K562 (cell line): ENCODE measurements around the gene SNRNP200. TPM values are rescaled to one million over a fixed set of nuclear protein-coding genes. Genes with fewer than 3 reads are reported as not detected.

Source experiments
- ATAC-seq: fragments of 200-7000 bp; cut with Tn5 transposase; 3 replicates; pipeline ENCODE4 v1.9.1; 2020; ENCODE audit warnings: moderate library complexity
- BruUV-seq: library from RNA; stranded (reverse); fragments of 400-500 nt; replicated peaks from 2 replicates; lab custom pipeline; 2021; lab: Mats Ljungman, UMichigan
- CTCF ChIA-PET: fragments of 300-600 bp; formaldehyde crosslinking; extraction: SDS; loops from one replicate; lab custom pipeline; 2021; ENCODE audit warnings: low intra/inter-chr PET ratio; lab: Yijun Ruan, JAX
- POLR2A ChIA-PET: fragments of 300-600, 350-650 bp; sonication (Branson Sonifier 250); formaldehyde crosslinking; extraction: SDS; loops from one replicate; lab custom pipeline; 2021; ENCODE audit warnings: antibody characterized with exemption, inconsistent platforms; lab: Yijun Ruan, JAX
- DNase-seq, 4 experiments: peaks; one replicate each; pipeline versions ENCODE4 v3.0.0 to v3.0.0-alpha.2; 2011 to 2018; ENCODE audit warnings: low spot score in 3 of 4, mixed read lengths in 3 of 4; ENCODE audit errors: extremely low read depth in 1 of 4
- FAIRE-seq: peaks from 2 replicates; lab custom pipeline; 2011; peaks lifted over from hg19 to GRCh38; lab: Jason Lieb, UNC
- H2AFZ ChIP-seq: 2 replicates; pipeline ENCODE4 v1.6.0; 2011; ENCODE audit warnings: low read depth, low read length, control low read depth, inconsistent platforms
- H3K27ac ChIP-seq: fragments of 200-600 bp; 3 replicates; pipeline ENCODE4 v1.8.0; 2011; ENCODE audit warnings: low read depth, mild to moderate bottlenecking, control low read depth, inconsistent platforms, low read length, moderate library complexity, mixed read lengths; ENCODE audit errors: extremely low read depth
- H3K27me3 ChIP-seq, 2 experiments: fragments of 300-600 bp in 1 of 2; 2 replicates in 1 of 2; 3 replicates in 1 of 2; pipeline versions ENCODE4 v1.6.0 to v1.8.0; 2011; ENCODE audit warnings: inconsistent platforms in 2 of 2, low read length in 2 of 2, mild to moderate bottlenecking in 1 of 2, mixed read lengths in 1 of 2, moderate library complexity in 1 of 2; ENCODE audit not compliant: control insufficient read depth in 2 of 2, insufficient read depth in 2 of 2
- H3K36me3 ChIP-seq: fragments of 300-600 bp; 3 replicates; pipeline ENCODE4 v1.8.0; 2011; ENCODE audit warnings: mild to moderate bottlenecking, low read length, inconsistent platforms; ENCODE audit not compliant: control insufficient read depth, insufficient read depth
- H3K4me1 ChIP-seq, 2 experiments: fragments of 200-600 bp in 1 of 2; replicated peaks in 1 of 2; 2 replicates in 1 of 2; 3 replicates in 1 of 2; pipeline versions ENCODE4 v1.5.1 to v1.8.0; 2011; ENCODE audit warnings: inconsistent platforms in 2 of 2, low read length in 2 of 2, mild to moderate bottlenecking in 1 of 2, mixed read lengths in 1 of 2, moderate library complexity in 1 of 2; ENCODE audit not compliant: control insufficient read depth in 2 of 2, insufficient read depth in 2 of 2
- H3K4me2 ChIP-seq: 2 replicates; pipeline ENCODE4 v1.6.1; 2011; ENCODE audit warnings: low read length, control low read depth, inconsistent platforms, mixed read lengths; ENCODE audit not compliant: insufficient read depth
- H3K4me3 ChIP-seq: fragments of 200-600 bp; sonication (generic), shearing (Covaris generic); 2 replicates; pipeline ENCODE4 v1.5.1; 2016; ENCODE audit warnings: control low read depth, inconsistent platforms
- H3K79me2 ChIP-seq: fragments of 200-600 bp; 3 replicates; pipeline ENCODE4 v1.8.0; 2011; ENCODE audit warnings: low read length, inconsistent platforms; ENCODE audit not compliant: control insufficient read depth, insufficient read depth
- H3K9ac ChIP-seq, 2 experiments: 2 replicates each; pipeline versions ENCODE4 v1.6.0 to v1.6.1; 2011; ENCODE audit warnings: low read depth in 2 of 2, low read length in 2 of 2, control low read depth in 1 of 2, inconsistent platforms in 1 of 2, mild to moderate bottlenecking in 1 of 2, mixed read lengths in 1 of 2; ENCODE audit not compliant: insufficient read depth in 1 of 2
- H3K9me1 ChIP-seq: one replicate; pipeline ENCODE4 v1.6.0; 2011; ENCODE audit warnings: inconsistent platforms, mild to moderate bottlenecking, low read length, moderate library complexity; ENCODE audit not compliant: control insufficient read depth, insufficient read depth
- H3K9me3 ChIP-seq: replicated peaks from 2 replicates; pipeline ENCODE4 v1.5.1; 2011; ENCODE audit warnings: low read depth, low read length, inconsistent platforms; ENCODE audit not compliant: control insufficient read depth, insufficient read depth
- H4K20me1 ChIP-seq: replicated peaks from 2 replicates; pipeline ENCODE4 v1.6.1; 2011; ENCODE audit warnings: low read length, inconsistent platforms, mixed read lengths; ENCODE audit not compliant: control insufficient read depth, insufficient read depth
- BCL6 ChIP-seq: fragments of 250-450 bp; sonication (Bioruptor Pico); IDR thresholded peaks from 2 replicates; pipeline ENCODE4 v1.4.0; 2020
- CBFB ChIP-seq: sonication (generic); formaldehyde crosslinking; IDR thresholded peaks from 2 replicates; pipeline ENCODE4 v1.4.0; 2020; ENCODE audit warnings: mild to moderate bottlenecking, missing genetic modification reagents
- HCFC1 ChIP-seq: IDR thresholded peaks from 2 replicates; pipeline ENCODE4 v1.6.1; 2012; ENCODE audit warnings: low read depth, low read length, improper control_type of control experiment
- HNRNPK ChIP-seq: fragments of 200-400 bp; formaldehyde crosslinking; IDR thresholded peaks from one replicate; pipeline ENCODE4 v1.6.1; 2018; ENCODE audit warnings: mild to moderate bottlenecking, low read depth, low read length; ENCODE audit not compliant: poor library complexity, severe bottlenecking
- KLF10 ChIP-seq: fragments of 250-450 bp; sonication (Bioruptor Pico); IDR thresholded peaks from 2 replicates; pipeline ENCODE4 v1.6.1; 2021; ENCODE audit warnings: matching md5 sums
- KLF13 ChIP-seq: fragments of 450-650 bp; IDR thresholded peaks from 2 replicates; pipeline ENCODE4 v1.6.1; 2016; ENCODE audit warnings: missing genetic modification characterization, low read depth, mild to moderate bottlenecking, missing compliant biosample characterization, moderate library complexity, borderline replicate concordance
- MAZ ChIP-seq, 2 experiments: fragments of 450-650 bp in 1 of 2; sonication (generic) in 1 of 2; formaldehyde crosslinking; IDR thresholded peaks in 1 of 2; conservative IDR thresholded peaks in 1 of 2; 2 replicates each; pipeline versions ENCODE4 v1.4.0 to v1.5.0; 2020; ENCODE audit warnings: mild to moderate bottlenecking in 1 of 2, missing genetic modification reagents in 1 of 2
- MXI1 ChIP-seq: IDR thresholded peaks from 2 replicates; pipeline ENCODE4 v1.6.1; 2011; ENCODE audit warnings: low read depth, mild to moderate bottlenecking, improper control_type of control experiment, low read length
- MYNN ChIP-seq, 2 experiments: sonication (generic); formaldehyde crosslinking in 1 of 2; IDR thresholded peaks; 2 replicates each; pipeline versions ENCODE4 v1.5.0 to v1.6.1; 2016 to 2020; ENCODE audit warnings: antibody characterized with exemption in 1 of 2, missing genetic modification reagents in 1 of 2
- POLR2G ChIP-seq: fragments of 200-400 bp; formaldehyde crosslinking; IDR thresholded peaks from 2 replicates; pipeline ENCODE4 v1.6.1; 2017; ENCODE audit warnings: low read depth, mild to moderate bottlenecking, antibody characterized with exemption, low read length, moderate library complexity
- SRSF9 ChIP-seq: fragments of 200-400 bp; formaldehyde crosslinking; IDR thresholded peaks from 2 replicates; pipeline ENCODE4 v1.6.1; 2017; ENCODE audit warnings: low read depth, low read length, borderline replicate concordance
- U2AF1 ChIP-seq: fragments of 200-400 bp; formaldehyde crosslinking; optimal IDR thresholded peaks from 2 replicates; pipeline ENCODE3; 2017; ENCODE audit warnings: mild to moderate bottlenecking, low read depth, low read length, moderate library complexity
- ZNF133 ChIP-seq: fragments of 250-450 bp; sonication (Bioruptor Pico); IDR thresholded peaks from 2 replicates; pipeline ENCODE4 v1.4.0; 2020; ENCODE audit warnings: mild to moderate bottlenecking
- ZNF24 ChIP-seq: fragments of 450-650 bp; IDR thresholded peaks from 2 replicates; pipeline ENCODE4 v1.6.1; 2016
- ZNF512 ChIP-seq: IDR thresholded peaks from 2 replicates; pipeline ENCODE4 v1.6.1; 2016; ENCODE audit warnings: missing genetic modification characterization, missing compliant biosample characterization
- ZNF57 ChIP-seq: fragments of 450-650 bp; formaldehyde crosslinking; IDR thresholded peaks from 2 replicates; pipeline ENCODE4 v1.4.0; 2020; ENCODE audit warnings: mild to moderate bottlenecking, moderate library complexity
- ZNF77 ChIP-seq: fragments of 250-450 bp; sonication (Bioruptor Pico); IDR thresholded peaks from 2 replicates; pipeline ENCODE4 v1.5.0; 2020
- WGBS: fragments of 100-300 bp; shearing (Covaris generic); methylation state at CpG from one replicate; pipeline ENCODE4 v1.1.6; 2016; ENCODE audit warnings: low coverage, mixed read lengths; ENCODE audit not compliant: insufficient coverage; ENCODE audit errors: missing lambda C conversion rate; 5-methylcytosine and 5-hydroxymethylcytosine counted together
- in situ Hi-C: fragments of 300-500 bp; cut with MboI; formaldehyde crosslinking; loops from 4 replicates; pipeline ENCODE4 v1.15.0; 2018; ENCODE audit warnings: inconsistent platforms, mixed read lengths
- intact Hi-C: fragments of 100-400 bp; cut with micrococcal nuclease; formaldehyde crosslinking; loops from 2 replicates; pipeline ENCODE4 v1.14.2; 2022
- polyA plus RNA-seq, 8 experiments: library from polyadenylated mRNA; depleted of rRNA in 4 of 8; stranded (reverse) in 5 of 8; unstranded in 3 of 8; fragments of >200 nt; fragmentation: Nextera tagmentation in 2 of 8; fragmentation: Illumina TruSeq in 1 of 8; extraction: Ambion mirVana in 2 of 8; extraction: Trizol in 1 of 8; gene quantifications; 2 replicates each; pipeline versions ENCODE4 v1.2.1 to v1.2.3, GENCODE V29; 2011 to 2014; ENCODE audit warnings: inconsistent platforms in 1 of 8, missing spikeins in 1 of 8
- total RNA-seq, 7 experiments: library from RNA; depleted of rRNA in 6 of 7; stranded (reverse); fragments of >200 nt in 6 of 7; fragmentation: Illumina TruSeq in 2 of 7; extraction: Trizol in 2 of 7; gene quantifications; 2 replicates each; pipeline versions ENCODE4 v1.2.1 to v1.2.3, GENCODE V29; 2011 to 2021; ENCODE audit warnings: low replicate concordance in 1 of 7
- TF ChIP-seq, protein P1 (sequence below): fragments of 450-650 bp; IDR thresholded peaks from 2 replicates; pipeline ENCODE4 v1.6.1; 2016; ENCODE audit warnings: mild to moderate bottlenecking
- TF ChIP-seq, protein P2 (sequence below): fragments of 450-650 bp; IDR thresholded peaks from 2 replicates; pipeline ENCODE4 v1.6.1; 2016; ENCODE audit warnings: missing biosample characterization, missing genetic modification characterization

SNRNP200 gene
- total and polyA plus RNA-seq, 9 of the 15 experiments (the other 6 are each of a cell fraction or from before 2014, with no cell fraction given) = 76.1 to 231 (median 155) TPM

DNA sequence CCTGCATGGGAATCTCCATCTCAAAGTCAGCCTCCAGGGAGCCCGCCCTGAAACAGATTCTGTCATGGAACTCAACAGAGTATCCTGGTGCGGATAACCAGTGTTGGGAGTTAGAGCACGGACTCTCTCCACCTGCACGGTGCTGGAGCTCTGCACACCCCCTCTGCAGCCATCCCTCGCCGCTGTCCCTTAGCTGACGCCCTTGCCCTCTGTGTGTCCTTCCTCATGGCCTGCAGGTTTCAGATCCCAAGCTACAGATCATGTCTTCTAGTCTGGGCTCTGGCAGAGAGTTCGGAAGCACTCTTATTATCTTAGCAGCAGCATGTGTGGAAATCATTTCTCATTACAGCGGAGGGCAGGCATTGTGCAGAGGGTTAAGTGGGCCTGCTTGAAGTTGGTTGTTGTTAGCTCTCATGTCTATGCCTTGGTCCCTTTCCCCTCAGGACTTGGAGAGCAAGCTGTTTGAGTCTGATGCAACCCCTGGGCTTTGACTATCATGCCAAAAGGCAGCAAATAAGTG, 65.5 kb downstream of the SNRNP200 start:
- no TSS peak for BruUV-seq
- Histone ChIP-seq H3K4me3 (no peak overlapping the region), H3K4me2 (no peak overlapping the region), H3K27me3 (no peaks in the 10 kb centered on the region), H4K20me1 (no peaks in the 10 kb centered on the region), H3K9ac (peak overlapping the region in 1 of 2 experiments; percentile 23; a peak in 1 of 4 replicates), H3K9me1 (peaks cover 3% of the 10 kb centered on the region), H3K36me3 (no peaks in the 10 kb centered on the region; the same call in 2 of the 3 replicates), H3K4me1 (no peaks in the 10 kb centered on the region), H3K9me3 (no peaks in the 10 kb centered on the region), H3K27ac (no peak overlapping the region), H3K79me2 (no peaks in the 10 kb centered on the region), H2AFZ (no peak overlapping the region)
- ATAC-seq (peak; percentile 30), FAIRE-seq (no peak), DNase-seq (no peak)
- in situ Hi-C loops = no loop called here
- CTCF ChIA-PET = no interaction called here
- 82% methylated on average over 9 of the region's 9 CpGs for WGBS
- intact Hi-C loops = no loop called here
- POLR2A ChIA-PET = interaction anchor here (0.9 to 3.5 kb wide), 7 partner anchors 10 to 31 kb away, joined by 4 to 14 read pairs (median 5); partner anchors contain the start of gene STARD7
- TF ChIP-seq U2AF1 (no peak), SRSF9 (no peak), CBFB (no peak), MXI1 (no peak), ZNF24 (no peak), HNRNPK (no peak), BCL6 (CRISPR knock-in tag) (no peak), ZNF57 (CRISPR knock-in tag) (no peak), ZNF512 (no peak), MAZ (CRISPR knock-in tag; conservative IDR thresholded peaks at IDR 0.05 in 1 of 2, IDR thresholded peaks at IDR 0.05 in 1 of 2) (no peak), ZNF77 (CRISPR knock-in tag) (no peak), KLF13 (no peak), POLR2G (no peak), ZNF133 (CRISPR knock-in tag) (no peak), KLF10 (CRISPR knock-in tag) (no peak), HCFC1 (no peak), MYNN (IDR thresholded peaks at IDR 0.05) (no peak), MYNN (CRISPR knock-in tag; IDR thresholded peaks at IDR 0.05) (no peak)
- TF ChIP-seq, protein P1, sequence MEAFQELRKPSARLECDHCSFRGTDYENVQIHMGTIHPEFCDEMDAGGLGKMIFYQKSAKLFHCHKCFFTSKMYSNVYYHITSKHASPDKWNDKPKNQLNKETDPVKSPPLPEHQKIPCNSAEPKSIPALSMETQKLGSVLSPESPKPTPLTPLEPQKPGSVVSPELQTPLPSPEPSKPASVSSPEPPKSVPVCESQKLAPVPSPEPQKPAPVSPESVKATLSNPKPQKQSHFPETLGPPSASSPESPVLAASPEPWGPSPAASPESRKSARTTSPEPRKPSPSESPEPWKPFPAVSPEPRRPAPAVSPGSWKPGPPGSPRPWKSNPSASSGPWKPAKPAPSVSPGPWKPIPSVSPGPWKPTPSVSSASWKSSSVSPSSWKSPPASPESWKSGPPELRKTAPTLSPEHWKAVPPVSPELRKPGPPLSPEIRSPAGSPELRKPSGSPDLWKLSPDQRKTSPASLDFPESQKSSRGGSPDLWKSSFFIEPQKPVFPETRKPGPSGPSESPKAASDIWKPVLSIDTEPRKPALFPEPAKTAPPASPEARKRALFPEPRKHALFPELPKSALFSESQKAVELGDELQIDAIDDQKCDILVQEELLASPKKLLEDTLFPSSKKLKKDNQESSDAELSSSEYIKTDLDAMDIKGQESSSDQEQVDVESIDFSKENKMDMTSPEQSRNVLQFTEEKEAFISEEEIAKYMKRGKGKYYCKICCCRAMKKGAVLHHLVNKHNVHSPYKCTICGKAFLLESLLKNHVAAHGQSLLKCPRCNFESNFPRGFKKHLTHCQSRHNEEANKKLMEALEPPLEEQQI = no peak
- TF ChIP-seq, protein P2, sequence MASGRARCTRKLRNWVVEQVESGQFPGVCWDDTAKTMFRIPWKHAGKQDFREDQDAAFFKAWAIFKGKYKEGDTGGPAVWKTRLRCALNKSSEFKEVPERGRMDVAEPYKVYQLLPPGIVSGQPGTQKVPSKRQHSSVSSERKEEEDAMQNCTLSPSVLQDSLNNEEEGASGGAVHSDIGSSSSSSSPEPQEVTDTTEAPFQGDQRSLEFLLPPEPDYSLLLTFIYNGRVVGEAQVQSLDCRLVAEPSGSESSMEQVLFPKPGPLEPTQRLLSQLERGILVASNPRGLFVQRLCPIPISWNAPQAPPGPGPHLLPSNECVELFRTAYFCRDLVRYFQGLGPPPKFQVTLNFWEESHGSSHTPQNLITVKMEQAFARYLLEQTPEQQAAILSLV (tag) = no peak
